ENCODE data around the gene BHLHA15. TPM values are rescaled to one million over a fixed set of nuclear protein-coding genes. Genes with fewer than 3 reads are reported as not detected.

Gene BHLHA15
- total and polyA plus RNA-seq, 2 of the 8 experiments (the other 6 are each of a cell fraction or from before 2014, with no cell fraction given), result 1.1 to 2.7 TPM

GRCh38 chr7:98178321-98178720 is 32.9 kb upstream of the BHLHA15 start:
- Histone ChIP-seq H2BK120ac (replicated peaks; ENCODE audit: low read depth, low read length) (no peak overlapping the region), H3K36me3 (ENCODE audit: control insufficient read depth in 2 of 4, insufficient read depth in 4 of 4, low read length in 3 of 4) (peaks cover 0 to 11% (median 0%) of the 10 kb centered on the region in 4 experiments; a peak in 4 of 8 replicates), H4K5ac (ENCODE audit: insufficient read length, low read depth, low read length) (no peak overlapping the region), H3K4ac (replicated peaks; ENCODE audit: insufficient read length, low read depth, low read length) (no peak overlapping the region), H3K14ac (ENCODE audit: insufficient read length) (no peak overlapping the region), H2AK5ac (ENCODE audit: low read depth, low read length) (no peak overlapping the region), H3K56ac (replicated peaks; ENCODE audit: insufficient read length, low read depth, low read length) (no peak overlapping the region), H3K4me1 (replicated peaks in 1 of 4; ENCODE audit: control insufficient read depth in 3 of 4, insufficient read depth in 4 of 4, low read length in 3 of 4) (peaks cover 0 to 2% (median 0%) of the 10 kb centered on the region in 4 experiments; a peak in 4 of 7 replicates), H2BK12ac (ENCODE audit: low read depth, low read length) (no peak overlapping the region), H3K79me1 (ENCODE audit: low read depth, low read length) (peaks cover 4% of the 10 kb centered on the region), H3K18ac (ENCODE audit: extremely low read depth, low read length) (no peak overlapping the region), H3K4me2 (ENCODE audit: insufficient read depth in 1 of 2, low read depth in 2 of 2, low read length in 2 of 2) (no peak overlapping the region), H3K9ac (replicated peaks in 1 of 4; ENCODE audit: extremely low read depth in 1 of 4, low read depth in 3 of 4, low read length in 3 of 4) (no peak overlapping the region), H2AFZ (ENCODE audit: low read length) (no peak overlapping the region), H2BK15ac (ENCODE audit: low read length) (no peak overlapping the region), H3K9me3 (ENCODE audit: insufficient read depth in 2 of 2, low read depth in 1 of 2, low read length in 1 of 2) (no peaks in the 10 kb centered on the region), H3K27ac (ENCODE audit: low read depth, low read length) (no peak overlapping the region), H2BK5ac (ENCODE audit: low read depth, low read length) (no peak overlapping the region), H3K23me2 (ENCODE audit: low read depth, low read length) (no peaks in the 10 kb centered on the region), H4K8ac (ENCODE audit: extremely low read depth, insufficient read depth, low read length) (peak overlapping the region; percentile 53; the same call in 1 of the 2 replicates), H4K91ac (replicated peaks; ENCODE audit: insufficient read length, low read length) (no peak overlapping the region), H3K79me2 (ENCODE audit: control insufficient read depth in 1 of 2, insufficient read depth in 2 of 2, low read length in 2 of 2) (no peaks in the 10 kb centered on the region), H2BK20ac (ENCODE audit: low read length) (no peak overlapping the region), H3K23ac (ENCODE audit: insufficient read length) (no peak overlapping the region), H3K27me3 (replicated peaks in 1 of 4; ENCODE audit: control insufficient read depth in 3 of 4, extremely low read depth in 1 of 4, insufficient read depth in 3 of 4, low read length in 3 of 4) (no peaks in the 10 kb centered on the region), H4K20me1 (replicated peaks in 1 of 2; ENCODE audit: control insufficient read depth in 1 of 2, insufficient read depth in 2 of 2, low read length in 2 of 2) (peaks cover 0 to 7% of the 10 kb centered on the region in 2 experiments), H3K4me3 (ENCODE audit: extremely low read depth in 1 of 4, insufficient read depth in 2 of 4, low read depth in 3 of 4, low read length in 4 of 4) (no peak overlapping the region)
- POLR2A ChIA-PET (ENCODE audit: partially characterized antibody), result no interaction called here
- 95% methylated on average over 16 of the region's 16 CpGs; no CpG with 5 or more reads in 1 of the 2 experiments for WGBS, 2 experiments (ENCODE audit: extremely low coverage in 1 of 2, insufficient coverage in 1 of 2, insufficient read length in 1 of 2, insufficient replicate concordance in 2 of 2, low coverage in 1 of 2, low lambda C conversion rate in 2 of 2, missing lambda C conversion rate in 1 of 2)
- no peak for TF ChIP-seq CHD1 (IDR thresholded peaks at IDR 0.05; ENCODE audit: low read depth, low read length)
- no peak for TF ChIP-seq NANOG (IDR thresholded peaks at IDR 0.05; ENCODE audit: insufficient read depth, low read depth, low read length, poor library complexity, severe bottlenecking)
- TF ChIP-seq PHF8 (conservative IDR thresholded peaks at IDR 0.05; ENCODE audit: low read depth, low read length), result no peak
- no peak for TF ChIP-seq EGR1 (IDR thresholded peaks at IDR 0.05; ENCODE audit: borderline replicate concordance, low read depth, low read length)
- TF ChIP-seq MAFK (IDR thresholded peaks at IDR 0.05; ENCODE audit: low read depth, low read length), result no peak
- no peak for TF ChIP-seq TEAD4 (IDR thresholded peaks at IDR 0.05; ENCODE audit: low read depth, low read length)
- no peak for TF ChIP-seq BRCA1 (IDR thresholded peaks at IDR 0.05; ENCODE audit: low read depth, low read length)
- TF ChIP-seq SIRT6 (IDR thresholded peaks at IDR 0.05; ENCODE audit: low read length), result no peak
- TF ChIP-seq CTBP2 (IDR thresholded peaks at IDR 0.05; ENCODE audit: borderline replicate concordance, insufficient read depth, insufficient read length, low read length), result no peak
- CTCF ChIA-PET (ENCODE audit: partially characterized antibody), result interaction anchor here (1.0 to 8.8 kb wide), 4 partner anchors 11 to 157 kb away, joined by 3 to 75 read pairs (median 12); partner anchors contain the start of gene LMTK2
- no peak for DNase-seq (ENCODE audit: low read depth in 1 of 2, low spot score in 2 of 2)
- no peak for FAIRE-seq

All from H1 (cell line).